ENCODE results near the gene PKHD1.

PKHD1 gene

DNA sequence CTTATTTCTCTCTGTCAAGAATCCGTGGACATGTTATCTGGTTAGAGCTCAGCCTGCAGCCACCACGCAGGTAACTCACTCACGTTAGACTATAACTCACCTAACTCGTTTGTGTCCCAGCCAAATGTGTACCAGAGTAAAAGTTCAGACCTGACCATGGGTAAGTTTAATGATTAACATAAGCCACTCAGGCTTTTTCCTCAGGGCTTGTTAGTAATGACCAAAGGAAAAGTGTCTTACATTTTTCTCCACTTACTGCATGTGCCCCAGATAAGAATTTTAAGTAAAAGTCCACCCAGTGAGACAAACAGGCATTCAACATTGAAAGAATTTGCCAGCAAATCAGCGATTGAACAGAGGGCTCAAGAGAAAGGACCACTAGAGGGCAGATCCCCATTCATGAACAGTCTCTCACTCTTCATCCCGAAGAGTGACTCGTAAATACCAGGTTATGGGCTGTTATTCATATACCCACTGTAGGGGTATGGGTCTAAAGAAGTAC, at the start of gene PKHD1:
TSS of gene PKHD1 (minus strand) at position 116 of the 502 bp plus-strand sequence. CDS start 2,680 bp downstream, outside the sequence.
- peak; percentile 9 for DNase-seq

GRCh38 chr6:52136934-52137467, 49.6 kb upstream of the PKHD1 start:
- DNase-seq = no peak

- no peak for DNase-seq
Observed at GRCh38 chr6:52136055-52136454, 48.6 kb upstream of the PKHD1 start.

GRCh38 chr6:52135217-52135616, 47.8 kb upstream of the PKHD1 start:
- no peak for DNase-seq

GRCh38 chr6:52134011-52134410, 46.6 kb upstream of the PKHD1 start:
- no peak for DNase-seq

GRCh38 chr6:52133324-52133723, 45.9 kb upstream of the PKHD1 start:
- DNase-seq = no peak

DNA sequence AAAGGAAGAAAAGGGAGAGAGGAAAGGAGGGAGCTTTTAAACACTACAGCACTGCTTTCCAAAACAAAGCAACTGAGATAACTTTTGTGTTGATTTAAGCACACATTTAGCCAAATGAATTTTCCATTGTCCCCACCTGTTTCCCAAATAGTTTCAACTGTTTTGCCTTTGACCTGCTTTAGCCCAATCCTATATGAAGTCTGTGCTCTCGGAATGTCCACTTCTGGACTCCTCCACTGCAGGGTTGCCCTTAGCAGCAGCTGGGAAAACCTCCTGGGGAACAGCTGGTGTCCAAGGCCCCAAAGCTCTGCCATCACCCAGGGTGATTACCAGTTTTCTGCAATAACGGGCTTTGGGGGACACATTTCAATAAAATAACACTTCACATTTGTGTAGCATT, 44.9 kb upstream of the PKHD1 start:
- DNase-seq = no peak

DNA sequence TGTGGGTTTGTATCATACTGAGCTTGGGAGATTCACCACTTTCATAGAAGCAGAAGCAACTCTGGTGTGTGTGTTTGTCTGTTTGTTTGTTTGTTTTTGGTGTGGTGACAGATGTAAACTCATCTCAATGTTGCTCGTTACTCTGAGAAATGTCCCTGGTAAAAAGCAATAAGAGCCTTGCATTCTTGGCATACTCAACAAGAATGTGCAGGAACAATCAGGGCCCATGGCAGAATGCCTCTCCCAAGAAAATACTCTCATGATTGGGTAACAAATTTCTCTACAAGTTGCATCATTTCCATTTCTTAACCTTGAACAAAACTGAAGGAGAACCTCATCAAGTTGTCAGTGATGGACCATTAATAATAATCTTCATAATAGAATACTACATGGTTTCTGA, 43.0 kb upstream of the PKHD1 start:
- DNase-seq = no peak

DNA sequence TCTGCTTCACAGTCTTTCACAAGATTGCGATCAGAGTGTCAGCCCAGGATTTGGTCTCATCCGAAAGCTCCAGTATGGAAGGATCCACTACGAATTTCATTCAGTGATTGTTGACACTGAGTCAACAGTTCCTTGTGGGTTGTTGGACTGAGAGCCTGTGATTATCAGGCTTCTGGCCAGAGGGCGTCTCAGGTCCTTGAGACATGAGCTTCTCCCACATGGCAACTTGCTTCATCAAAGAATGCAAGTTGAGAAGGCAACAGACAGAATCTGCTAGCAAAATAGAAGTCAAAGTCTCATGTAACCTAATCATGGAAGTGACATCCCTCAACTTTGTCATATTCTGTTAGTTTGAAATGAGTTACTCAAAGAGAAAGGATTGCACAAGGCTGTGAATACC, 40.5 kb upstream of the PKHD1 start:
- no peak for DNase-seq

GRCh38 chr6:52126231-52126630, 38.8 kb upstream of the PKHD1 start:
- DNase-seq = no peak

- no peak for DNase-seq
Observed at GRCh38 chr6:52125572-52125971, 38.2 kb upstream of the PKHD1 start.

- DNase-seq = no peak
Observed at GRCh38 chr6:52125139-52125538, 37.7 kb upstream of the PKHD1 start.

GRCh38 chr6:52124126-52125121, 37.0 kb upstream of the PKHD1 start:
- no peak for DNase-seq

GRCh38 chr6:52123251-52123650, 35.8 kb upstream of the PKHD1 start:
- no peak for DNase-seq

- no peak for DNase-seq
Observed at GRCh38 chr6:52117352-52117751, 29.9 kb upstream of the PKHD1 start.

GRCh38 chr6:52116605-52116948, 29.2 kb upstream of the PKHD1 start:
- no peak for DNase-seq

GRCh38 chr6:52115891-52116604, 28.6 kb upstream of the PKHD1 start:
- DNase-seq = no peak

GRCh38 chr6:52115145-52115741, 27.8 kb upstream of the PKHD1 start:
- DNase-seq = no peak

GRCh38 chr6:52109171-52109571, 21.8 kb upstream of the PKHD1 start:
- no peak for DNase-seq

GRCh38 chr6:52108128-52108527, 20.7 kb upstream of the PKHD1 start:
- no peak for DNase-seq

DNA sequence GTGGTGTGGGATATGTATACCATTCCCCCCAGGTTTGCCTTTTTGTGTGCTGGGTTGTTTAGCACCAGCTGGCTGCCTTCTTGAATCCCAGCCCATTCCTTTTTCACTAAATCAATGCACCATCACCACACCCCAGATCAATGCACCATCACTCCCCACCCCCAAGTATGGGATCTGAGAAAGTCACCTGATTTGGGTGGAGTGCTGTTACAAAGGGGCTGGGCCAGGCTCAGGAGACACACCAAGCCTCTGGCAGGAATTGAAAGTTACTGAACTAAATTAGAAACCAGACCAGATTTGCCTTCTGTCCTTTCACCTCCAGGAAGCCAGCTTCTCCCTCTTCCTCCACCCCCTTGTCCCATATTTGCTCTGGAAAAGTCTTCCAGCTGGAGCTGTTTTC, 19.6 kb upstream of the PKHD1 start:
- DNase-seq = no peak

GRCh38 chr6:52104979-52105378, 17.6 kb upstream of the PKHD1 start:
- DNase-seq = no peak

DNA sequence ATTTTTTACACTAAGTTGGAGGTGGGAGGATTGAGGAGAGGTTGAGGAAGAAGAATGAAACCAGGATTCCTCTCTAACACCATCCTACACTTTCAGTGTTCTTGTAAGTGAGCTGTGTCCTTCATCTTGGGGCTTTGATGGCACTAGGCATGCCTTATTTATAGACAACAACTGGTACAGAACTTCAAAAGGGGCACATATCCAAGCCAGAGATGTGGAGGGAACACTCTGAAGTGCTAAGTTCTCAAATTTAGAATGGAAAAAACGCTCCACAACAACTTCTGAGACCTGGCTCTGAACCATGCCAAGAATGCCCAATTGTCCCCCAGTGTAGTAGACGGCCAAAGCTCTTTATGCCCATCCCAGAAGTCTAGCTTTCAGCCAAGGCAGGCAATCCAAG, 16.2 kb upstream of the PKHD1 start:
- DNase-seq = no peak
